Smooth muscle cell (in vitro differentiated cells): ENCODE results near the gene GPR75. TPM values are rescaled to one million over a fixed set of nuclear protein-coding genes. Genes with fewer than 3 reads are reported as not detected.

Source experiments
- DNase-seq: peaks from one replicate; lab custom pipeline; 2025; ENCODE audit not compliant: unreplicated experiment; lab: John Stamatoyannopoulos, UW
- H2AFZ ChIP-seq: fragments of 200-600 bp; sonication (generic); 2 replicates; pipeline ENCODE4 v1.6.0; 2016; ENCODE audit warnings: antibody characterized with exemption, low read depth, mild to moderate bottlenecking
- H3F3A ChIP-seq: fragments of 200-600 bp; sonication (generic); 2 replicates; pipeline ENCODE4 v1.6.0; 2017; ENCODE audit warnings: antibody characterized with exemption, low read depth
- H3K27ac ChIP-seq: fragments of 200-600 bp; sonication (generic); 2 replicates; pipeline ENCODE4 v1.5.1; 2016; ENCODE audit warnings: low read depth, mild to moderate bottlenecking
- H3K27me3 ChIP-seq: fragments of 200-600 bp; sonication (generic); 2 replicates; pipeline ENCODE4 v1.6.1; 2016; ENCODE audit warnings: low read depth, mild to moderate bottlenecking
- H3K36me3 ChIP-seq: fragments of 200-600 bp; sonication (generic); 2 replicates; pipeline ENCODE4 v1.5.1; 2016; ENCODE audit warnings: low read depth
- H3K4me1 ChIP-seq: fragments of 200-600 bp; sonication (generic); 2 replicates; pipeline ENCODE4 v1.5.1; 2016; ENCODE audit warnings: low read depth
- H3K4me2 ChIP-seq: fragments of 200-600 bp; sonication (generic); 2 replicates; pipeline ENCODE4 v1.6.0; 2016; ENCODE audit warnings: mild to moderate bottlenecking
- H3K4me3 ChIP-seq: fragments of 200-600 bp; sonication (generic); 2 replicates; pipeline ENCODE4 v1.5.1; 2016; ENCODE audit warnings: mild to moderate bottlenecking
- H3K79me2 ChIP-seq: fragments of 200-600 bp; sonication (generic); 2 replicates; pipeline ENCODE4 v1.6.0; 2016; ENCODE audit warnings: low read depth, mild to moderate bottlenecking
- H3K9ac ChIP-seq: fragments of 200-600 bp; sonication (generic); 2 replicates; pipeline ENCODE4 v1.6.0; 2016; ENCODE audit warnings: low read depth
- H3K9me3 ChIP-seq: fragments of 200-600 bp; sonication (generic); replicated peaks from 2 replicates; pipeline ENCODE4 v1.5.1; 2016; ENCODE audit warnings: low read depth
- H4K20me1 ChIP-seq: fragments of 200-600 bp; sonication (generic); 2 replicates; pipeline ENCODE4 v1.6.0; 2016; ENCODE audit warnings: low read depth
- CTCF ChIP-seq: fragments of 200-600 bp; sonication (generic); IDR thresholded peaks from 2 replicates; pipeline ENCODE4 v1.5.1; 2017; ENCODE audit warnings: borderline replicate concordance, mild to moderate bottlenecking, antibody characterized with exemption; ENCODE audit not compliant: insufficient read depth, poor library complexity, severe bottlenecking
- WGBS: methylation state at CpG from one replicate; pipeline ENCODE4 v1.1.7; 2016; ENCODE audit warnings: low lambda C conversion rate; 5-methylcytosine and 5-hydroxymethylcytosine counted together
- polyA plus RNA-seq: library from polyadenylated mRNA; unstranded; fragments of >200 nt; fragmentation: Nextera tagmentation; extraction: Ambion mirVana; gene quantifications from 2 replicates; pipeline ENCODE4 v1.2.1, GENCODE V29; 2016
- total RNA-seq: library from RNA; depleted of rRNA; stranded (reverse); fragments of >200 nt; gene quantifications from 2 replicates; pipeline ENCODE4 v1.2.3, GENCODE V29; 2014

GPR75 gene
- total and polyA plus RNA-seq, 2 experiments from 2014 or later = 0.22 to 1.5 TPM

- WGBS = 67% methylated on average over 1 of the region's 1 CpG
- H3K9ac ChIP-seq = no peak overlapping the region
- H3K9me3 ChIP-seq = no peaks in the 10 kb centered on the region
- DNase-seq = no peak
- H3K27ac ChIP-seq = no peak overlapping the region
- peaks cover 47% of the 10 kb centered on the region for H3K36me3 ChIP-seq
- H3F3A ChIP-seq = no peaks in the 10 kb centered on the region
- no peaks in the 10 kb centered on the region for H3K27me3 ChIP-seq
- H2AFZ ChIP-seq = no peak overlapping the region
- no peak overlapping the region for H3K4me2 ChIP-seq
- H3K4me3 ChIP-seq = no peak overlapping the region
- H3K4me1 ChIP-seq = no peaks in the 10 kb centered on the region
- H3K79me2 ChIP-seq = peaks cover 2% of the 10 kb centered on the region
- no peak for TF ChIP-seq CTCF
- peaks cover 4% of the 10 kb centered on the region for H4K20me1 ChIP-seq
Observed at GRCh38 chr2:53877112-53877511, 17.3 kb upstream of the GPR75 start.

- H3K36me3 ChIP-seq = peaks cover 34% of the 10 kb centered on the region
Observed at GRCh38 chr2:53874401-53874950, 14.7 kb upstream of the GPR75 start.

GRCh38 chr2:53867773-53868172 lies 8.0 kb upstream of the GPR75 start:
- 98% methylated on average over 2 of the region's 2 CpGs for WGBS
- Histone ChIP-seq H3K36me3 (peaks cover 24% of the 10 kb centered on the region), H3K4me3 (no peak overlapping the region), H3F3A (no peaks in the 10 kb centered on the region), H3K4me1 (no peaks in the 10 kb centered on the region), H3K9ac (no peak overlapping the region), H3K79me2 (no peaks in the 10 kb centered on the region), H3K27ac (no peak overlapping the region), H3K27me3 (no peaks in the 10 kb centered on the region), H4K20me1 (no peaks in the 10 kb centered on the region), H3K9me3 (no peaks in the 10 kb centered on the region), H2AFZ (no peak overlapping the region), H3K4me2 (no peak overlapping the region)
- no peak for DNase-seq
- no peak for TF ChIP-seq CTCF

More at GRCh38 chr2:53874401-53874950, 14.7 kb upstream of the GPR75 start:
- H3F3A ChIP-seq = no peaks in the 10 kb centered on the region
- no peak overlapping the region for H3K4me3 ChIP-seq
- no peak for TF ChIP-seq CTCF
- no peak overlapping the region for H2AFZ ChIP-seq
- no peaks in the 10 kb centered on the region for H3K4me1 ChIP-seq
- H3K4me2 ChIP-seq = no peak overlapping the region
- no peaks in the 10 kb centered on the region for H3K27me3 ChIP-seq
- no peak overlapping the region for H3K27ac ChIP-seq
- WGBS = 96% methylated on average over 7 of the region's 7 CpGs
- no peaks in the 10 kb centered on the region for H3K9me3 ChIP-seq
- peaks cover 4% of the 10 kb centered on the region for H4K20me1 ChIP-seq
- DNase-seq = no peak
- no peaks in the 10 kb centered on the region for H3K79me2 ChIP-seq
- H3K9ac ChIP-seq = no peak overlapping the region

- WGBS = 96% methylated on average over 5 of the region's 5 CpGs
Observed at GRCh38 chr2:53867169-53867568, 7.4 kb upstream of the GPR75 start.

More at GRCh38 chr2:53867169-53867568, 7.4 kb upstream of the GPR75 start:
- peaks cover 23% of the 10 kb centered on the region for H3K36me3 ChIP-seq
- DNase-seq = no peak
- no peak overlapping the region for H3K27ac ChIP-seq
- TF ChIP-seq CTCF = no peak
- no peak overlapping the region for H3K4me2 ChIP-seq
- no peaks in the 10 kb centered on the region for H3K79me2 ChIP-seq
- no peaks in the 10 kb centered on the region for H3K4me1 ChIP-seq
- H4K20me1 ChIP-seq = no peaks in the 10 kb centered on the region
- no peaks in the 10 kb centered on the region for H3K27me3 ChIP-seq
- H3K9ac ChIP-seq = no peak overlapping the region
- H3K4me3 ChIP-seq = no peak overlapping the region
- no peak overlapping the region for H2AFZ ChIP-seq
- H3F3A ChIP-seq = no peaks in the 10 kb centered on the region
- no peaks in the 10 kb centered on the region for H3K9me3 ChIP-seq
